HL-60 (cell line): ENCODE data around the gene MAS1L.

Source experiments
- DNase-seq, 2 experiments: peaks; one replicate each; pipeline ENCODE4 v3.0.0-alpha.2; 2010 to 2020; ENCODE audit warnings: low read depth in 1 of 2, low spot score in 1 of 2
- H3K27ac ChIP-seq: fragments of 250-450 bp; sonication (Bioruptor Pico); replicated peaks from 2 replicates; pipeline ENCODE4 v1.5.1; 2020; ENCODE audit warnings: mild to moderate bottlenecking, moderate library complexity
- H3K27me3 ChIP-seq: fragments of 250-450 bp; sonication (Bioruptor Pico); 2 replicates; pipeline ENCODE4 v1.5.1; 2021; ENCODE audit warnings: mild to moderate bottlenecking, moderate library complexity; ENCODE audit not compliant: insufficient read depth, poor library complexity, severe bottlenecking
- H3K4me3 ChIP-seq: replicated peaks from 2 replicates; pipeline ENCODE4 v1.5.1; 2011; ENCODE audit warnings: mild to moderate bottlenecking, control low read depth, low read length; ENCODE audit not compliant: insufficient read depth
- GABPA ChIP-seq: IDR thresholded peaks from 2 replicates; pipeline ENCODE4 v1.6.1; 2012; ENCODE audit warnings: low read depth
- POLR2AphosphoS5 ChIP-seq: IDR thresholded peaks from 2 replicates; pipeline ENCODE4 v1.6.1; 2012; ENCODE audit warnings: low read depth
- SPI1 ChIP-seq: IDR thresholded peaks from 2 replicates; pipeline ENCODE4 v1.6.1; 2012; ENCODE audit warnings: low read depth, mild to moderate bottlenecking, borderline replicate concordance
- TF ChIP-seq, protein P1 (sequence below): IDR thresholded peaks from one replicate; pipeline ENCODE4 v1.5.1; 2011; ENCODE audit warnings: low read length, control low read depth, inconsistent platforms; ENCODE audit not compliant: insufficient read depth
- TF ChIP-seq, protein P2 (sequence below): IDR thresholded peaks from 2 replicates; pipeline ENCODE4 v1.6.1; 2012; ENCODE audit warnings: low read depth; ENCODE audit not compliant: insufficient replicate concordance

Gene MAS1L

DNA sequence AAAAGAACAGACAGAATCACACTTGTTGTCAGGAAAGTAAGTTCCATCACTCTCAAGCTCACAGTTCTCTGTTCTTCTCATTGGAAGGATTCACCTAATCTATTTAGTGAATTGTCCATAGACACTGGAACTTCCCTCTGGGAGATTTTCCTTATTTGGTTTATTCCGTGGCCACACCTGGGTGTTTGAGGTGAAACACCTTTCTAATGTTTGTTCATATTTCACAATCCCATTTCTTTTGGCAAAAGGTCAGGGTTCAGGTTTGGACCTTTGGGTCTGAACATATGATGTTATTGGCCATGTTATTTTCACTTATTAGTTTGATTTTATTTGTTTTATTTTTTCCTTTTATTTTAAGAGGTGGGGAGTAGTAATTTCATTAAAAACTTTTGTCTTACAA lies 4.0 kb downstream of the MAS1L start:
- no peak for TF ChIP-seq POLR2AphosphoS5
- no peak for TF ChIP-seq SPI1
- TF ChIP-seq, protein P1, sequence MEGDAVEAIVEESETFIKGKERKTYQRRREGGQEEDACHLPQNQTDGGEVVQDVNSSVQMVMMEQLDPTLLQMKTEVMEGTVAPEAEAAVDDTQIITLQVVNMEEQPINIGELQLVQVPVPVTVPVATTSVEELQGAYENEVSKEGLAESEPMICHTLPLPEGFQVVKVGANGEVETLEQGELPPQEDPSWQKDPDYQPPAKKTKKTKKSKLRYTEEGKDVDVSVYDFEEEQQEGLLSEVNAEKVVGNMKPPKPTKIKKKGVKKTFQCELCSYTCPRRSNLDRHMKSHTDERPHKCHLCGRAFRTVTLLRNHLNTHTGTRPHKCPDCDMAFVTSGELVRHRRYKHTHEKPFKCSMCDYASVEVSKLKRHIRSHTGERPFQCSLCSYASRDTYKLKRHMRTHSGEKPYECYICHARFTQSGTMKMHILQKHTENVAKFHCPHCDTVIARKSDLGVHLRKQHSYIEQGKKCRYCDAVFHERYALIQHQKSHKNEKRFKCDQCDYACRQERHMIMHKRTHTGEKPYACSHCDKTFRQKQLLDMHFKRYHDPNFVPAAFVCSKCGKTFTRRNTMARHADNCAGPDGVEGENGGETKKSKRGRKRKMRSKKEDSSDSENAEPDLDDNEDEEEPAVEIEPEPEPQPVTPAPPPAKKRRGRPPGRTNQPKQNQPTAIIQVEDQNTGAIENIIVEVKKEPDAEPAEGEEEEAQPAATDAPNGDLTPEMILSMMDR = no peak
- no peak for TF ChIP-seq GABPA
- TF ChIP-seq, protein P2, sequence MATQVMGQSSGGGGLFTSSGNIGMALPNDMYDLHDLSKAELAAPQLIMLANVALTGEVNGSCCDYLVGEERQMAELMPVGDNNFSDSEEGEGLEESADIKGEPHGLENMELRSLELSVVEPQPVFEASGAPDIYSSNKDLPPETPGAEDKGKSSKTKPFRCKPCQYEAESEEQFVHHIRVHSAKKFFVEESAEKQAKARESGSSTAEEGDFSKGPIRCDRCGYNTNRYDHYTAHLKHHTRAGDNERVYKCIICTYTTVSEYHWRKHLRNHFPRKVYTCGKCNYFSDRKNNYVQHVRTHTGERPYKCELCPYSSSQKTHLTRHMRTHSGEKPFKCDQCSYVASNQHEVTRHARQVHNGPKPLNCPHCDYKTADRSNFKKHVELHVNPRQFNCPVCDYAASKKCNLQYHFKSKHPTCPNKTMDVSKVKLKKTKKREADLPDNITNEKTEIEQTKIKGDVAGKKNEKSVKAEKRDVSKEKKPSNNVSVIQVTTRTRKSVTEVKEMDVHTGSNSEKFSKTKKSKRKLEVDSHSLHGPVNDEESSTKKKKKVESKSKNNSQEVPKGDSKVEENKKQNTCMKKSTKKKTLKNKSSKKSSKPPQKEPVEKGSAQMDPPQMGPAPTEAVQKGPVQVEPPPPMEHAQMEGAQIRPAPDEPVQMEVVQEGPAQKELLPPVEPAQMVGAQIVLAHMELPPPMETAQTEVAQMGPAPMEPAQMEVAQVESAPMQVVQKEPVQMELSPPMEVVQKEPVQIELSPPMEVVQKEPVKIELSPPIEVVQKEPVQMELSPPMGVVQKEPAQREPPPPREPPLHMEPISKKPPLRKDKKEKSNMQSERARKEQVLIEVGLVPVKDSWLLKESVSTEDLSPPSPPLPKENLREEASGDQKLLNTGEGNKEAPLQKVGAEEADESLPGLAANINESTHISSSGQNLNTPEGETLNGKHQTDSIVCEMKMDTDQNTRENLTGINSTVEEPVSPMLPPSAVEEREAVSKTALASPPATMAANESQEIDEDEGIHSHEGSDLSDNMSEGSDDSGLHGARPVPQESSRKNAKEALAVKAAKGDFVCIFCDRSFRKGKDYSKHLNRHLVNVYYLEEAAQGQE = no peak
- Histone ChIP-seq H3K27ac (no peak overlapping the region), H3K27me3 (no peaks in the 10 kb centered on the region), H3K4me3 (no peak overlapping the region)
- no peak for DNase-seq

DNA sequence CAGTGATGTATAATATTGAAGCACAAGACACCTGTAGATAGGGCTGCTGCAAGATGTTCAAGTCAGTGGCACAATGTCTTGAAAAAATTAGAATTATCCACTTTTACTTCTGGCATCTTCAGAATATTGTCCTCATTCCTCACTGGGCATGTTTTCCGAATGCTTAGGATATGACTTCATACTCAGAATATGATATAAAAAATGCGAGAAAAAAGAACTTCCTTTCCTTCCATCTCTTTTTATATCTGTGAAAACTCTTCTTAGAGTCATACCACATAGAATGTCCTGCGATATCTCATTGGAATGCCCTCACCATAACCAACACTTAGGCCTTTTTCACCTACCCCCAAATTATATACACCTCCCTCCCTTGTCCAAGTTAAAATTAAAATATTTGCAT lies 4.6 kb downstream of the MAS1L start:
- TF ChIP-seq POLR2AphosphoS5 (no peak), SPI1 (no peak), GABPA (no peak)
- TF ChIP-seq, protein P2 = no peak
- TF ChIP-seq, protein P1 = no peak
- no peak for DNase-seq
- no peak overlapping the region for H3K27ac ChIP-seq

DNA sequence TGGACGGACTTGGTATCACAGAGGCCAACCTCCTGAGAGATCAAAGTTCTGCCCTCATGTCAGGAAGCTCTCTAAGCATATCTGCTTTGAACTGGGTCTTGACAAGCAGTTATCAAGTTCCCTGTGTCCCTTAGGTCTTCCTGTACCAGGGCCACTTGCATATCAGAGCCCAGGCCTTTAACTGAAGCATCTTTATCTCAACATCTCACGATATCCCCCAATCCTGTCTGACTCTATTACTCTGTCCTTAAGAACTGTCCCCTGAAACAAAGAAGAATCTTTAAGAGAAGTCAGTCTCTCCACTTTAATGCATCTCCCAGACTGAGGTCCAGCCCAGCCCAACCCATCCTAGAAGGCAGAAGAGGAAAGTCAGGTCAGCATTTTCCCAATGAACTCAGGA lies 8.2 kb downstream of the MAS1L start:
- Histone ChIP-seq H3K27me3 (no peaks in the 10 kb centered on the region), H3K27ac (no peak overlapping the region), H3K4me3 (no peak overlapping the region)
- DNase-seq = no peak
- TF ChIP-seq, protein P2 = no peak
- TF ChIP-seq GABPA (no peak), SPI1 (no peak)
- TF ChIP-seq, protein P1 = no peak

More for the DNA sequence above, 4.6 kb downstream of the MAS1L start:
- Histone ChIP-seq H3K27me3 (no peaks in the 10 kb centered on the region), H3K4me3 (no peak overlapping the region)
